H1 (cell line): ENCODE measurements around the gene DNAJB7. TPM values are rescaled to one million over a fixed set of nuclear protein-coding genes. Genes with fewer than 3 reads are reported as not detected.

Source experiments
- microRNA-seq, 2 experiments: library from miRNA; unstranded; fragments of <30 nt; microRNA quantifications; one replicate each; pipeline versions ENCODE4 to v1.2.0, GENCODE V29; 2016 to 2020; ENCODE audit warnings: borderline microRNAs expressed in 2 of 2, borderline number of aligned reads in 2 of 2, borderline replicate concordance in 1 of 2
- polyA plus RNA-seq, 7 experiments: library from polyadenylated mRNA; depleted of rRNA in 3 of 7; stranded (reverse) in 5 of 7; unstranded in 2 of 7; fragments of >200 nt in 5 of 7; fragments of 200-250 nt in 2 of 7; gene quantifications; 1 replicate in 5 of 7; 2 replicates in 1 of 7; 4 replicates in 1 of 7; pipeline versions ENCODE4 v1.2.1 to v1.2.3, GENCODE V29; 2011 to 2013; ENCODE audit warnings: missing spikeins in 2 of 7, mixed read lengths in 2 of 7
- small RNA-seq: library from polyadenylated mRNA; stranded (forward); fragments of <200 nt; extraction: miRNeasy Mini kit (QIAGEN cat#:217004); gene quantifications from one replicate; pipeline ENCODE3, GENCODE V24; 2013; ENCODE audit not compliant: insufficient read depth
- total RNA-seq: library from RNA; stranded (reverse); fragmentation: NEBNext Ultra II Directional; extraction: Animal tissue kit (Norgen Biotek cat#: 25700); gene quantifications from 2 replicates; pipeline ENCODE4 v1.2.1, GENCODE V29; 2021

DNAJB7 gene
- total and polyA plus RNA-seq, 2 of the 8 experiments (the other 6 are each of a cell fraction or from before 2014, with no cell fraction given): not detected

Small RNAs within 50 kb of the gene (microRNA-seq; reads per million reads assigned to microRNA genes)
- gene MIR4766: 0.23 to 0.41 reads per million in 2 experiments

Small RNAs within 50 kb of the gene (small RNA-seq; reads per million reads assigned to genes)
- 2.6 reads per million, percentile 30 among the genes with 10 or more reads in this experiment for gene MIR4766

Other genes with a start within 250 kb of the DNAJB7 start
- gene MRTFA, start 225.4 kb downstream of the DNAJB7 start, total RNA-seq: 37.9 and 43.1 TPM in 2 replicates
- 5.4 and 12.8 TPM in 2 replicates for gene MRTFA, start 225.4 kb downstream of the DNAJB7 start, polyA plus RNA-seq (2011; rRNA removed)
- 0.91 and 1.3 TPM in 2 replicates for gene MCHR1, start 182.6 kb downstream of the DNAJB7 start, total RNA-seq
- gene MCHR1, start 182.6 kb downstream of the DNAJB7 start, polyA plus RNA-seq (2011; rRNA removed): 4.6 and 7.6 TPM in 2 replicates
- 40.2 and 40.4 TPM in 2 replicates for gene SLC25A17, start 42.8 kb downstream of the DNAJB7 start, total RNA-seq
- 11.4 and 17.9 TPM in 2 replicates for gene SLC25A17, start 42.8 kb downstream of the DNAJB7 start, polyA plus RNA-seq (2011; rRNA removed)
- 305 TPM in 2 replicates for gene ST13, start 5.5 kb downstream of the DNAJB7 start, total RNA-seq
- gene ST13, start 5.5 kb downstream of the DNAJB7 start, polyA plus RNA-seq (2011; rRNA removed): 32.5 and 52.0 TPM in 2 replicates
- 21.5 and 25.8 TPM in 2 replicates for gene XPNPEP3, start 5.0 kb downstream of the DNAJB7 start, total RNA-seq
- gene XPNPEP3, start 5.0 kb downstream of the DNAJB7 start, polyA plus RNA-seq (2011; rRNA removed): 9.9 and 29.2 TPM in 2 replicates
- 74.4 and 76.5 TPM in 2 replicates for gene RBX1, start 89.3 kb upstream of the DNAJB7 start, total RNA-seq
- 79.3 and 119 TPM in 2 replicates for gene RBX1, start 89.3 kb upstream of the DNAJB7 start, polyA plus RNA-seq (2011; rRNA removed)
- gene EP300, start 230.5 kb upstream of the DNAJB7 start, total RNA-seq: 106 and 109 TPM in 2 replicates
- gene EP300, start 230.5 kb upstream of the DNAJB7 start, polyA plus RNA-seq (2011; rRNA removed): 39.5 and 62.6 TPM in 2 replicates